ENCODE data around the gene RPH3AL.
A peak's percentile ranks its signal among the peaks of the same experiment; 100 is the strongest.

The RPH3AL gene

GRCh38 chr17:352421-353212, at the start of gene RPH3AL:
RPH3AL (minus strand) TSS chr17:352807; CDS start chr17:327543, 25,264 bp downstream.
- H3K4me3 Mint-ChIP-seq: no peak within 1 kb of the TSS
- H3K4me1 Mint-ChIP-seq (ENCODE audit: low read depth): peaks cover 4% of the 10 kb centered on the region
- H3K27ac Mint-ChIP-seq: no peak within 1 kb of the TSS
- H3K36me3 Mint-ChIP-seq: no peaks in the 10 kb centered on the region
- H3K27me3 Mint-ChIP-seq: no peaks in the 10 kb centered on the region
- H3K9me3 Mint-ChIP-seq (ENCODE audit: low read depth): no peaks in the 10 kb centered on the region

- peaks cover 4% of the 10 kb centered on the region for H3K36me3 Mint-ChIP-seq
- no peaks in the 10 kb centered on the region for H3K27me3 Mint-ChIP-seq
- no peaks in the 10 kb centered on the region for H3K9me3 Mint-ChIP-seq (ENCODE audit: low read depth)
- H3K4me1 Mint-ChIP-seq (ENCODE audit: low read depth): peaks cover 5% of the 10 kb centered on the region
- H3K27ac Mint-ChIP-seq: no peak overlapping the region
- no peak overlapping the region for H3K4me3 Mint-ChIP-seq
Measured at GRCh38 chr17:400257-400656, 47.6 kb upstream of the RPH3AL start.

GRCh38 chr17:396788-397187, 44.2 kb upstream of the RPH3AL start:
- H3K27me3 Mint-ChIP-seq: no peaks in the 10 kb centered on the region
- H3K27ac Mint-ChIP-seq: no peak overlapping the region

GRCh38 chr17:395974-396373, 43.4 kb upstream of the RPH3AL start:
- Mint-ChIP-seq H3K27me3 (no peaks in the 10 kb centered on the region), H3K36me3 (no peaks in the 10 kb centered on the region), H3K4me3 (no peak overlapping the region), H3K27ac (no peak overlapping the region), H3K4me1 (ENCODE audit: low read depth) (peaks cover 3% of the 10 kb centered on the region), H3K9me3 (ENCODE audit: low read depth) (no peaks in the 10 kb centered on the region)

More at GRCh38 chr17:396788-397187, 44.2 kb upstream of the RPH3AL start:
- H3K36me3 Mint-ChIP-seq: no peaks in the 10 kb centered on the region
- H3K4me1 Mint-ChIP-seq (ENCODE audit: low read depth): peaks cover 3% of the 10 kb centered on the region
- H3K9me3 Mint-ChIP-seq (ENCODE audit: low read depth): no peaks in the 10 kb centered on the region
- no peak overlapping the region for H3K4me3 Mint-ChIP-seq

- Mint-ChIP-seq H3K27me3 (no peaks in the 10 kb centered on the region), H3K27ac (peak overlapping the region; percentile 28), H3K4me3 (no peak overlapping the region), H3K36me3 (no peaks in the 10 kb centered on the region), H3K4me1 (ENCODE audit: low read depth) (peaks cover 3% of the 10 kb centered on the region), H3K9me3 (ENCODE audit: low read depth) (no peaks in the 10 kb centered on the region)
Measured at GRCh38 chr17:395179-395578, 42.6 kb upstream of the RPH3AL start.

- H3K9me3 Mint-ChIP-seq (ENCODE audit: low read depth): no peaks in the 10 kb centered on the region
- no peaks in the 10 kb centered on the region for H3K27me3 Mint-ChIP-seq
- H3K4me1 Mint-ChIP-seq (ENCODE audit: low read depth): peaks cover 3% of the 10 kb centered on the region
- H3K4me3 Mint-ChIP-seq: no peak overlapping the region
- H3K27ac Mint-ChIP-seq: peak overlapping the region; percentile 50
- H3K36me3 Mint-ChIP-seq: no peaks in the 10 kb centered on the region
Measured at GRCh38 chr17:394718-395095, 42.1 kb upstream of the RPH3AL start.

- Mint-ChIP-seq H3K36me3 (no peaks in the 10 kb centered on the region), H3K27me3 (no peaks in the 10 kb centered on the region), H3K4me1 (ENCODE audit: low read depth) (peaks cover 3% of the 10 kb centered on the region), H3K4me3 (no peak overlapping the region), H3K9me3 (ENCODE audit: low read depth) (no peaks in the 10 kb centered on the region), H3K27ac (peak overlapping the region; percentile 61)
Measured at GRCh38 chr17:393806-394717, 41.5 kb upstream of the RPH3AL start.

GRCh38 chr17:391850-392249, 39.2 kb upstream of the RPH3AL start:
- H3K9me3 Mint-ChIP-seq (ENCODE audit: low read depth): no peaks in the 10 kb centered on the region
- H3K27ac Mint-ChIP-seq: no peak overlapping the region
- H3K4me1 Mint-ChIP-seq (ENCODE audit: low read depth): peaks cover 4% of the 10 kb centered on the region
- no peaks in the 10 kb centered on the region for H3K36me3 Mint-ChIP-seq
- H3K27me3 Mint-ChIP-seq: peaks cover 5% of the 10 kb centered on the region
- no peak overlapping the region for H3K4me3 Mint-ChIP-seq

- Mint-ChIP-seq H3K9me3 (ENCODE audit: low read depth) (no peaks in the 10 kb centered on the region), H3K4me3 (no peak overlapping the region), H3K36me3 (no peaks in the 10 kb centered on the region), H3K27me3 (peaks cover 5% of the 10 kb centered on the region), H3K27ac (no peak overlapping the region), H3K4me1 (ENCODE audit: low read depth) (peaks cover 9% of the 10 kb centered on the region)
Measured at GRCh38 chr17:390025-390424, 37.4 kb upstream of the RPH3AL start.

GRCh38 chr17:388087-388486, 35.5 kb upstream of the RPH3AL start:
- Mint-ChIP-seq H3K27ac (no peak overlapping the region), H3K4me1 (ENCODE audit: low read depth) (peaks cover 14% of the 10 kb centered on the region), H3K9me3 (ENCODE audit: low read depth) (no peaks in the 10 kb centered on the region), H3K27me3 (peaks cover 5% of the 10 kb centered on the region), H3K4me3 (peak overlapping the region; percentile 15), H3K36me3 (no peaks in the 10 kb centered on the region)

GRCh38 chr17:386141-386876, 33.7 kb upstream of the RPH3AL start:
- Mint-ChIP-seq H3K4me1 (ENCODE audit: low read depth) (peaks cover 17% of the 10 kb centered on the region), H3K27ac (peak overlapping the region; percentile 34), H3K4me3 (peak overlapping the region; percentile 86), H3K36me3 (no peaks in the 10 kb centered on the region), H3K9me3 (ENCODE audit: low read depth) (no peaks in the 10 kb centered on the region), H3K27me3 (peaks cover 5% of the 10 kb centered on the region)

- no peaks in the 10 kb centered on the region for H3K36me3 Mint-ChIP-seq
- H3K4me1 Mint-ChIP-seq (ENCODE audit: low read depth): peaks cover 17% of the 10 kb centered on the region
- H3K27me3 Mint-ChIP-seq: peaks cover 5% of the 10 kb centered on the region
- H3K9me3 Mint-ChIP-seq (ENCODE audit: low read depth): no peaks in the 10 kb centered on the region
- no peak overlapping the region for H3K27ac Mint-ChIP-seq
- no peak overlapping the region for H3K4me3 Mint-ChIP-seq
Measured at GRCh38 chr17:385836-386140, 33.2 kb upstream of the RPH3AL start.

GRCh38 chr17:385178-385835, 32.7 kb upstream of the RPH3AL start:
- Mint-ChIP-seq H3K9me3 (ENCODE audit: low read depth) (no peaks in the 10 kb centered on the region), H3K4me3 (no peak overlapping the region), H3K4me1 (ENCODE audit: low read depth) (peaks cover 17% of the 10 kb centered on the region), H3K27me3 (peaks cover 5% of the 10 kb centered on the region), H3K27ac (no peak overlapping the region), H3K36me3 (no peaks in the 10 kb centered on the region)

- H3K4me1 Mint-ChIP-seq (ENCODE audit: low read depth): peaks cover 18% of the 10 kb centered on the region
- H3K27me3 Mint-ChIP-seq: peaks cover 5% of the 10 kb centered on the region
- H3K27ac Mint-ChIP-seq: peak overlapping the region; percentile 83
Measured at GRCh38 chr17:384622-385177, 32.1 kb upstream of the RPH3AL start.

More at GRCh38 chr17:384622-385177, 32.1 kb upstream of the RPH3AL start:
- H3K36me3 Mint-ChIP-seq: no peaks in the 10 kb centered on the region
- H3K9me3 Mint-ChIP-seq (ENCODE audit: low read depth): no peaks in the 10 kb centered on the region
- H3K4me3 Mint-ChIP-seq: peak overlapping the region; percentile 73

All from activated naive CD8-positive, alpha-beta T cell (primary cell).